Hepatic stellate cell (primary cell): Measurements from ENCODE around the gene ZSCAN30.
A peak's percentile ranks its signal among the peaks of the same experiment; 100 is the strongest.

Source experiments
- DNase-seq: peaks from one replicate; pipeline ENCODE4 v3.0.0; 2011; ENCODE audit warnings: low spot score

The ZSCAN30 gene

GRCh38 chr18:35290094-35290735 is at the start of gene ZSCAN30:
Gene ZSCAN30 (minus strand): TSS chr18:35290229. CDS start chr18:35264352, 25,877 bp downstream.
- DNase-seq = peak; percentile 93

DNA sequence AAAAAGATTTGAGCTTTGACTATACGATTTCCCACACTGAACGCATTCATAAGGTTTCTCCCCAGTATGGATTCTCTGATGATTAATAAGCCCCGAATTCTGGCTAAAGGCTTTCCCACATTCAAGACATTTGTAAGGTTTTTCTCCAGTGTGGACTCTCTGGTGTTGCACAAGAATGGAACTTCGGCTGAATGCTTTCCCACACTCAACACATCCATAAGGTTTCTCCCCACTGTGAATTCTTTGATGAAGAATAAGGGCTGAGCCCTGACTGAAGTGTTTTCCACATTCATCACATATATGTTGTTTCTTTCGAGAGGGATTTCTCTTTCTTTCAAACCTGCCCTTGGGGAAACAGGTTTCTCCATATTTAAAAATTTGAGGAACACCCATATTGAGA is 47.3 kb upstream of the ZSCAN30 start:
- DNase-seq = no peak

DNA sequence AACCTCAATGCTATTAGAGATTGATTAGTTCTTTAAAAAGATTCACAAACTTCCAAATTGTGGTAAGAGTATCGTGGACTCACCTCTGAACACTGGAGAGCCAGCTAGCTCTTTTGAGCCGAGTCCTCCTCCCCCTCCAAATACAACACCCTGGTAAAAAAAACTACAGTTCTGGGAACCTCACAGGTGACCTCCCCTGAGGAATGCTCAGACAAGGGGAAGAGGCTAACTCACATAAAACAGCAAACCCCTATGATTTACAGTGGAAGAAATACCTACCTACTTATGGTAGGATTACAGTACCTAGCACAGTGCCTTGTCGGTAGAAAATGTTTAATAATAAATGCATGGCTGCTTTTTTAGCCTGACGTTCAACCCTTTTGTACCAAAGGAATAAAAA is 45.8 kb upstream of the ZSCAN30 start:
- no peak for DNase-seq

DNA sequence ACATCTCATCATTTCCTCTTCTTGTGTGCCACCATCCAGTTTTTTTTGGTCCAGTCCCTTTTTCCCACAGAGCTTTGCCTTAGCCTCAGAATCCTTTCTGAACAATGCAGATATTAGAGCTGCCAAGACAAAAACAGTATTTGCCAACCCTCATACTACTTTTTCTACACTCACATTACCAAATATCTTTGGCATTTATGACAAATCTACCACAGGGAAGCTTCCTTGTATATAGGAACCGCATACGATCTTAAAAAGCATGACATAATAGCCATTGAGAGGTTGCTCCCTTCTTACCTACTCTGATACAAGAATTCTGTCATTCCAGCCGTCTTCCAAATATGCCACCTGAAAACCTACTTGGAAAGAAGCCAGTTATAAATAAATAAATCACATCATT is 44.8 kb upstream of the ZSCAN30 start:
- DNase-seq = no peak

DNA sequence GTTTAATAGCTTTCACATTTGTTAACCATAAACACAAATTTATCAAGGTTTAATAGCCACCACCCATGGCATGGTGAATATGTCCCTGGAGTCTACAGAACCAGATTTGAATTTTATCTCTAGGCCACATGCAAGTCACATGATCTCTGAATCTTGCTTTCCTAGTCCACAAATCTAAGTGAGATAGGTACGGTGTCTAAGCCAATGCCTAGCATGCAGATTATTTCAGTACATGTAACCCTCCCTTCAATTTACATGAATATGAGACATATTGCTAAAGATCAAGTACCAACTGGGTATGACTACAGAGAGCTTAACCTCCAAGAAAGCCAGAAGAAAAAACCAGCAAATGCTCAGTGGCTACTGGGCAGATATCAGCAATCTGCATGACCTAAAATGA is 44.2 kb upstream of the ZSCAN30 start:
- DNase-seq = no peak

- DNase-seq = no peak
Observed at GRCh38 chr18:35331367-35332087, 41.5 kb upstream of the ZSCAN30 start.

DNA sequence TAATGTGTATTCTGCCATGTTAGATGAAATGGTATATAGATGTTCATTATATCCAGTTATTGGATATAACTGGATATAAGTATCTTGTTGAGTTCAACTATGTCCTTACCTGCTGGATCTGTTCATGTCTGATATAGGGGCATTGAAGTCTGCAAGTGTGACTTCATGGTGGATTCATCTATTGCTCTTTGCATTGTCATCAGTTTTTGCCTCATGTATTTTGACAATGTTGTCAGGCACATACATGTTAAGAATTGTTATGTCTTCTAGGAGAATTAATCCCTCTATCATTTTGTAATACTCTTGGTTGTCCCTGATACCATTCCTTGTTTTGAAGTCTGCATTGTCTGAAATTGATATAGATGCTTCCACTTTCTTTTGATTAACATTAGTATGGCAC is 38.8 kb upstream of the ZSCAN30 start:
- no peak for DNase-seq

- no peak for DNase-seq
Observed at GRCh38 chr18:35326695-35327387, 36.8 kb upstream of the ZSCAN30 start.

- peak; percentile 34 for DNase-seq
Observed at GRCh38 chr18:35324926-35325655, 35.1 kb upstream of the ZSCAN30 start.

DNA sequence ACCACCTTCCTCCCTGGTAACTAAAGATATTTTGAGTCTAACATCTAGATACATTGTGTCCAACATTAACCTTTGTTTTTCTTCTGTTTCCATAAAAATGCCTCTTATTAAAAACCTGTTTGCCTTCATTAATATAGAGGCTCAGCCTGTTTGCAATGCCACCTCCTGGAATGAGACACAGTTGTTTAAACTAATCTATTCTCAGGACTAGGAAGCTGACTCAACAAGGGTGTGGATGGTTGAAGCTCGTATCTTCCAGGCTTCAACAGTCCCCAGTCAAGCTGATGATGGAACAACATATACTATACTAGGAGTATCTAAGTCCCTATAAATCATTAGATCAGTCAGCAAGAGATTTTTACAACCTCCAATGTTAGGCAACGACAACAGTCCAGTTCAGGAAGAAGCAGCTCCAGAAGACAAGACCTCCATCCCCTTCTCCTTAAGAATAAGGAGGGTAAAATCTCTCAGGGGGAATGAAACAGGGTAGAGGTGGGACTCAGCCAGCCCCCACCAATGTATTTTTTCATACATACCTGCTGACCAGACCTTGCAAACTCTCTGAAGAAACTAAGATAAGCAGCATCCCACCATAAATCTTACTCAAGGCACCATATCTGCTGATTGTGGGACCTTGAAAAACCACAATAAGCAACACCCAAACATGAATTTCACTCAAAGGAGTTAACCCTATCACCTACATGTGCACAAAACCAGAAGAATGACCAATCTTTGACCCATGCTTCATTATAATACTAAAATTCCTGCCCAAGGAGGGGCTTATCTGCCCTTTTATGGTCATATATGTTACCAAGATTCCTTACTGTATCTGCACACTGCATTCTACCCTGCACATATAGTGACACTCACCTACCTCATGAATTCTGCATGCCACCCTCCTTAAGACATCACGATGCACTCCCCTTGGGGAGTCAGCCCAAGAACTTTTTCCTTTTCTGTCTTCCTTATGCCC is 32.7 kb upstream of the ZSCAN30 start:
- no peak for DNase-seq

- no peak for DNase-seq
Observed at GRCh38 chr18:35311496-35311895, 21.5 kb upstream of the ZSCAN30 start.

DNA sequence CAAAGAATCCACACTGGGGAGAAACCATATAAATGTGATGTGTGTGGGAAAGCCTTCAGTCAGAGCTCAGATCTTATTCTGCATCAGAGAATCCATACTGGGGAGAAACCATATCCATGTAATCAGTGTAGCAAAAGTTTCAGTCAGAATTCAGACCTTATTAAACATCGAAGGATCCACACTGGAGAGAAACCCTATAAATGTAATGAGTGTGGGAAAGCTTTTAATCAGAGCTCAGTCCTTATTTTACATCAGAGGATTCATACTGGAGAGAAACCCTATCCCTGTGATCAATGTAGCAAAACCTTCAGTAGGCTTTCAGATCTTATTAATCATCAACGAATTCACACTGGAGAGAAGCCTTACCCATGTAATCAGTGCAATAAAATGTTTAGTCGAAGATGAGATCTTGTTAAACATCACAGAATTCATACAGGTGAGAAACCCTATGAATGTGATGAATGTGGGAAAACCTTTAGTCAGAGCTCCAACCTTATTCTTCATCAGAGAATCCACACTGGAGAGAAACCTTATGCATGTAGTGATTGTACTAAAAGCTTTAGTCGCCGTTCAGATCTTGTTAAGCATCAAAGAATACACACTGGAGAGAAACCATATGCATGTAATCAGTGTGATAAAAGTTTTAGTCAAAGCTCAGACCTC is 16.7 kb upstream of the ZSCAN30 start:
- no peak for DNase-seq

DNA sequence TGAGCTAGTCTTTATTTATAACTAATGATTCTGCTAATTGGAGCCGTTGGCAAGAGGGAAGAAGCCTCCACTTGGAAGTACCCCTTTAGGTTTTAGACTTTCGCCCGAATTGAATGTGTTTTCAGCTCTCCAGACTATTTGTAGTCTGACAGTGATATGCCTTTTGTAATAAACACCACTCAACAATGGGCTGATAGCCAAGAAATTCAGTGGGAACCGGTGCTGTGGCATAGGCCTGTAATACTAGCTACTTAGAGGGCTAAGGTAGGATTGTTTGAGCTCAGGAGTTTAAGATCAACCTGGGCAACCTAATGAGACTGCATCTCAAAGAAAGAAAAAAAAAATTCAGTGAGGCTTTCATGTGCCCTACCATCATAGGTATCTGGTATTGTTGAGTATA is 13.6 kb upstream of the ZSCAN30 start:
- no peak for DNase-seq

- DNase-seq = no peak
Observed at GRCh38 chr18:35296060-35296459, 6.0 kb upstream of the ZSCAN30 start.

DNA sequence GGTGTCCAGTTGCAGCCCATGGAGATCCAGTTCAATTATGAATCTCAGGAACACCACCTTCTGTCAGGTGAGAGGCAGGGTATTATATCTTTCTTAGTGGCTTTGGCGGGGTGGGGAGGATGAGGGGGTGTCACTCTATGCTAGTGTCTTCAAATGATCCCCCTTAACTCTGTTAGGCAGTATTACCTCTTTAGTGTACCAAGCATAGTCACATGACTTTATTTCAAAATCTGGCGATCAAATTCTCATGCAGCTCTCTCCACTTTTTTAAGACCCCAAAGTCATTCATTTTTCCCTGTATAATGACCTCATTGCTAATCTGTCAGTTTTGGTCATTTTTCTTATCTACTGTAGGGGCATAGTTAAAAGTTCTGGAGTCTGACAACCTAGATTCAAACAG is 1.1 kb upstream of the ZSCAN30 start:
- no peak for DNase-seq

DNA sequence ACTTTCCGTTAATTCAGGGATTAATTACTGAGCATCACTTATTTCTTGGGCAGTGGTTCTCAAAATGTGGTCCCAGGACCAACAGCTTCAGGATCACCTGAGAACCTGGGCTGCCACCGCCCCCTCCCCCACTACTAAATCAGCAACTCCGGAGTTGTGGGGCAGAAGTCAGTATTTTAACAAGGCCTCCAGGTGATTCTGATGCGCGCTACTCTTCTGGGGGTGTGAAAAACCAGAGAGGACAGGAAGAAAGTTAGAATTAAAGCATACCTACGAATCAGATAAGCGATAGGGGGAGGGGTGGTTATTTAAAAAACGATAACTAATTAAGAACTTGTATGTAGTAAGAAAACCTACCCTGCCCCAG is 319 bp downstream of the ZSCAN30 start:
- peak; percentile 17 for DNase-seq

- peak; percentile 24 for DNase-seq
Observed at GRCh38 chr18:35289293-35289692, 736 bp downstream of the ZSCAN30 start.

GRCh38 chr18:35284841-35285240 is 5.2 kb downstream of the ZSCAN30 start:
- no peak for DNase-seq

DNA sequence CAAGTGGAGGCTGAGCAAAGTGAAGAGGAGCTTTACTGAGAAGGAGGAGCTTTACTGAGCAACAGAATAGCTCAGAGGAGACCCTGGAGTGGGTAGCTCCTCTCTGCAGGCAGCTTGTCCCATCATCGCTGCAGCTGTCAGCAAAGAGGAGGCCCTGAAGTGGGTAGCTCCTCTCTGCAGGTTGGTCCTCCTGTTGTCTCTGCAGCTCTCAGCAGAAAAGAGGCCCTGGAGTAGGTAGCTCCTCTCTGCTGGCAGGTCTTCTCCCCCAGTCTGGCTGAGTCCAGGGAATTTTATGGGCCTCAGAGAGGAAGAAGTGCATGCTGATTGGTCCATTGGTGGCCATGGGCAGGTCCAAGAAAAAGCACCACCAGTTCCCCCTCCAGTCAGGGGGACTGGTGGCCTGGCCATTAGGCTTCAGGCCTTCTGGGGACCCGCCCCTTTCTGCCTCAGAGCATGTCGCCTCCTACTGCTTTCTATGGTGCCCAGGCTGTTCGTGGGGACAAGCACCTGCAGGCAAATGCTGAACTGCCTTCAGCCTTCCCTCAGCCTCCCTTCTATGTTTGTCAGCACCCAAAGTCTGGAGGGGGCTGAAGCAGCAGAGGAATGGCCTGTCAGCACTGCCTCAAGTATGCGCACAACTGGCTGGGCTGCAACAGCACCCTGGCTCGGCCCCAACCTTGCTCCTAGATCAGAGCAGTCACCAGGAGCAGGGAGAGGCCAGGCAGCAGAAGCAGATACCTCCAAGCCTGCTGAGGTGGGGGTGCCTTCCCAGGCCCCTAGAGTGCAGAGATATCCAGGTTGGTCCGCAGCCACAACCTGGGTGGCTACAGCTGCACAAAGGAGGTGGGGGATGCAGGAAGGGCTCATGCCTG is 5.9 kb downstream of the ZSCAN30 start:
- no peak for DNase-seq

- DNase-seq = peak; percentile 78
Observed at GRCh38 chr18:35282353-35282752, 7.7 kb downstream of the ZSCAN30 start.
